Prostate gland (tissue), 2 donors: ENCODE data around the gene ITPRID2. TPM values are rescaled to one million over a fixed set of nuclear protein-coding genes. Genes with fewer than 3 reads are reported as not detected.

Experiments
- DNase-seq: peaks from one replicate; pipeline ENCODE4 v3.0.0-alpha.2; 2019; ENCODE audit warnings: low spot score
- H3K27ac ChIP-seq, 2 donors: fragments of 200-600 bp; sonication (generic); 2 replicates each; pipeline ENCODE4 v1.5.1; 2017 to 2019
- H3K27me3 ChIP-seq: fragments of 200-600 bp; sonication (generic); replicated peaks from 2 replicates; pipeline ENCODE4 v1.5.1; 2019; ENCODE audit not compliant: insufficient read depth
- H3K36me3 ChIP-seq, 2 donors: fragments of 200-600 bp; sonication (generic); 1 replicate in 1 of 2; 2 replicates in 1 of 2; pipeline versions ENCODE4 v1.5.1 to v1.8.1; 2017 to 2019
- H3K4me1 ChIP-seq: fragments of 200-600 bp; sonication (generic); replicated peaks from 2 replicates; pipeline ENCODE4 v1.5.1; 2019
- H3K4me3 ChIP-seq, 2 donors: fragments of 200-600 bp; sonication (generic); 2 replicates each; pipeline ENCODE4 v1.5.1; 2017 to 2019
- H3K9me3 ChIP-seq: fragments of 200-600 bp; sonication (generic); 2 replicates; pipeline ENCODE4 v1.5.1; 2017
- CTCF ChIP-seq, 4 experiments: fragments of 200-600 bp in 2 of 4; fragments of 450-650 bp in 2 of 4; sonication (generic) in 2 of 4; IDR thresholded peaks; 1 replicate in 3 of 4; 2 replicates in 1 of 4; pipeline ENCODE4 v1.5.1; 2016 to 2019; ENCODE audit warnings: antibody characterized with exemption in 4 of 4, mild to moderate bottlenecking in 2 of 4, moderate library complexity in 2 of 4
- POLR2A ChIP-seq: fragments of 450-650 bp; IDR thresholded peaks from one replicate; pipeline ENCODE4 v1.6.1; 2016; ENCODE audit warnings: antibody characterized with exemption, mild to moderate bottlenecking
- POLR2AphosphoS5 ChIP-seq: sonication (generic); formaldehyde crosslinking; IDR thresholded peaks from one replicate; pipeline ENCODE4 v1.6.1; 2017; ENCODE audit warnings: antibody characterized with exemption
- WGBS: methylation state at CpG from one replicate; pipeline ENCODE4 v1.1.5; 2018; 5-methylcytosine and 5-hydroxymethylcytosine counted together
- intact Hi-C: fragments of 100-400 bp; cut with DNase I; formaldehyde crosslinking; loops from one replicate; pipeline ENCODE4 v1.14.2; 2022
- total RNA-seq, 2 donors: library from RNA; depleted of rRNA; stranded (reverse); fragments of >200 nt; gene quantifications; one replicate each; pipeline ENCODE4 v1.1.0, GENCODE V29; 2016

ITPRID2 gene
- total RNA-seq, 2 donors from 2014 or later, result 78.9 to 159 TPM

- H3K27me3 ChIP-seq, result no peaks in the 10 kb centered on the region
- no peaks in the 10 kb centered on the region for H3K9me3 ChIP-seq
- intact Hi-C loops, result no loop called here
- DNase-seq, result no peak
- no peak overlapping the region for H3K4me3 ChIP-seq
- H3K36me3 ChIP-seq, result no peaks in the 10 kb centered on the region
- 47% methylated on average over 2 of the region's 2 CpGs for WGBS
- TF ChIP-seq POLR2AphosphoS5 (no peak), CTCF (IDR thresholded peaks at IDR 0.05) (no peak), POLR2A (no peak)
- no peaks in the 10 kb centered on the region for H3K4me1 ChIP-seq
- no peak overlapping the region for H3K27ac ChIP-seq
Observed at GRCh38 chr2:181858600-181858999, 32.9 kb upstream of the ITPRID2 start.

- Histone ChIP-seq H3K36me3 (no peaks in the 10 kb centered on the region), H3K4me1 (no peaks in the 10 kb centered on the region), H3K27ac (no peak overlapping the region), H3K9me3 (no peaks in the 10 kb centered on the region), H3K4me3 (no peak overlapping the region), H3K27me3 (no peaks in the 10 kb centered on the region)
- TF ChIP-seq POLR2A (no peak), POLR2AphosphoS5 (no peak), CTCF (IDR thresholded peaks at IDR 0.05) (no peak)
- intact Hi-C loops, result no loop called here
- 94% methylated on average over 1 of the region's 1 CpG for WGBS
- DNase-seq, result no peak
Observed at GRCh38 chr2:181859123-181859522, 32.4 kb upstream of the ITPRID2 start.

- no peak for DNase-seq
- intact Hi-C loops, result no loop called here
- H3K4me1 ChIP-seq, result no peaks in the 10 kb centered on the region
Observed at GRCh38 chr2:181859803-181860202, 31.7 kb upstream of the ITPRID2 start.

GRCh38 chr2:181861379-181861778 is 30.2 kb upstream of the ITPRID2 start:
- Histone ChIP-seq H3K27ac (no peak overlapping the region), H3K36me3 (no peaks in the 10 kb centered on the region), H3K9me3 (no peaks in the 10 kb centered on the region), H3K4me1 (no peaks in the 10 kb centered on the region), H3K4me3 (no peak overlapping the region), H3K27me3 (no peaks in the 10 kb centered on the region)
- WGBS, result 77% methylated on average over 4 of the region's 4 CpGs
- DNase-seq, result no peak
- TF ChIP-seq POLR2AphosphoS5 (no peak), POLR2A (no peak), CTCF (IDR thresholded peaks at IDR 0.05) (no peak)
- intact Hi-C loops, result no loop called here

More at GRCh38 chr2:181859803-181860202, 31.7 kb upstream of the ITPRID2 start:
- H3K27ac ChIP-seq, result no peak overlapping the region
- H3K36me3 ChIP-seq, result no peaks in the 10 kb centered on the region
- no peaks in the 10 kb centered on the region for H3K9me3 ChIP-seq
- H3K4me3 ChIP-seq, result no peak overlapping the region
- no peaks in the 10 kb centered on the region for H3K27me3 ChIP-seq
- TF ChIP-seq POLR2AphosphoS5, result no peak
- no peak for TF ChIP-seq CTCF (IDR thresholded peaks at IDR 0.05)
- TF ChIP-seq POLR2A, result no peak

- Histone ChIP-seq H3K36me3 (no peaks in the 10 kb centered on the region), H3K27me3 (no peaks in the 10 kb centered on the region), H3K4me1 (no peaks in the 10 kb centered on the region), H3K4me3 (no peak overlapping the region), H3K27ac (no peak overlapping the region), H3K9me3 (no peaks in the 10 kb centered on the region)
- DNase-seq, result no peak
- intact Hi-C loops, result no loop called here
- WGBS, result 78% methylated on average over 4 of the region's 4 CpGs
- TF ChIP-seq POLR2A (no peak), CTCF (IDR thresholded peaks at IDR 0.05) (no peak), POLR2AphosphoS5 (no peak)
Observed at GRCh38 chr2:181862583-181863281, 28.8 kb upstream of the ITPRID2 start.
